Measurements from ENCODE around the gene PC. TPM values are rescaled to one million over a fixed set of nuclear protein-coding genes. Genes with fewer than 3 reads are reported as not detected.

The PC gene
- total and polyA plus RNA-seq, 2 experiments from 2014 or later = 18.3 to 21.7 TPM

DNA sequence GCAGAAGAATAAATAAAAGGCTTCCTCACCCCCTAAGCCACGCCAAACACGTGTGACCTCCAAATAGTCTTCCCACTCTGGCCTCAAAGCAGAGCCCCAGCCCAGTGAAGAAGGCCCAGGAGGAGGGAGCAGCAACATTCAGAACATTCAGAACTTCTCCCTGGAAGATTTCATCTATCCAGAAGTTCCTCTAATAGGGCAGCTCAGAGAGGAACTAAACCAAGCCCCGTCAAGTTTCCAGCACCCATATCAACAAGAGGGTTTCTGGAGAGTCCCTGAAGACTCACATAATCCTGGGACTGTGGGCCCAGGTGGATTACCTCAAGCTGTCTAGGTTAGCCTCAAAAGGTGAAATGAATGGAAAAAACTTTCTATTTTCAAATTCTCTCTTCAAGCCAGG is 39.4 kb downstream of the PC start:
- no peak overlapping the region for H3K4me3 ChIP-seq
- H4K20me1 ChIP-seq (replicated peaks; ENCODE audit: insufficient read depth) = no peaks in the 10 kb centered on the region
- H3K36me3 Mint-ChIP-seq (ENCODE audit: low read depth) = peaks cover 7% of the 10 kb centered on the region; the same call in 1 of the 3 replicates
- H3K27me3 Mint-ChIP-seq (ENCODE audit: insufficient read depth, low read depth, poor library complexity) = peaks cover 3% of the 10 kb centered on the region
- peaks cover 35% of the 10 kb centered on the region for H3K4me1 Mint-ChIP-seq
- H3K4me2 ChIP-seq = no peak overlapping the region
- no peak for TF ChIP-seq CTCF (conservative IDR thresholded peaks at IDR 0.05; ENCODE audit: low read depth in 2 of 2)
- TF ChIP-seq CREB1 (CRISPR knock-in tag; IDR thresholded peaks at IDR 0.05; ENCODE audit: low read depth) = no peak
- no peak for TF ChIP-seq EZH2phosphoT487 (IDR thresholded peaks at IDR 0.05; ENCODE audit: unreplicated experiment)
- no peak for TF ChIP-seq ZNF462 (CRISPR knock-in tag; IDR thresholded peaks at IDR 0.05)
- TF ChIP-seq ZNF331 (CRISPR knock-in tag; IDR thresholded peaks at IDR 0.05; ENCODE audit: low read depth) = no peak
- no peak for TF ChIP-seq POLR2AphosphoS5 (IDR thresholded peaks at IDR 0.05; ENCODE audit: low read depth)
- TF ChIP-seq ZNF114 (CRISPR knock-in tag; IDR thresholded peaks at IDR 0.05) = no peak
- TF ChIP-seq NANOG (IDR thresholded peaks at IDR 0.05; ENCODE audit: borderline replicate concordance) = no peak
- TF ChIP-seq REST (IDR thresholded peaks at IDR 0.05; ENCODE audit: unreplicated experiment) = no peak
- H3K27ac ChIP-seq (ENCODE audit: low read depth) = no peak overlapping the region
- H3K9me2 ChIP-seq (ENCODE audit: insufficient read depth) = no peaks in the 10 kb centered on the region
- no peaks in the 10 kb centered on the region for H3K27me3 ChIP-seq (ENCODE audit: insufficient read depth)
- no peaks in the 10 kb centered on the region for H3F3A ChIP-seq (replicated peaks; ENCODE audit: low read depth)
- no peak overlapping the region for H2AFZ ChIP-seq
- H3K79me2 ChIP-seq (replicated peaks; ENCODE audit: insufficient read depth) = no peaks in the 10 kb centered on the region
- no peaks in the 10 kb centered on the region for H3K36me3 ChIP-seq (ENCODE audit: insufficient read depth)
- ATAC-seq (no peak), DNase-seq (ENCODE audit: low spot score) (no peak)
- H3K9me3 Mint-ChIP-seq = peaks cover 3% of the 10 kb centered on the region
- 0 out of 2 replicates have a peak, but pooled peaks cover 3% of the 10 kb centered on the region for H3K4me1 ChIP-seq (ENCODE audit: insufficient read depth)
- no peak overlapping the region for H3K4me3 Mint-ChIP-seq
- H3K27ac Mint-ChIP-seq = no peak overlapping the region
